HG03280 (cell line): ENCODE results near the gene TSPAN14.
A peak's percentile ranks its signal among the peaks of the same experiment; 100 is the strongest.
"Not testable (repeated sequence)": the region's sequence is repeated elsewhere in the genome, so short reads cannot be mapped to it uniquely, and the experiment has no call there.

Experiments
- ATAC-seq: cut with Tn5 transposase; IDR thresholded peaks from one replicate; pipeline ENCODE4 v1.9.1; 2021; ENCODE audit warnings: mild to moderate bottlenecking, moderate library complexity; ENCODE audit not compliant: unreplicated experiment

TSPAN14 gene

GRCh38 chr10:80539421-80540031 is 85.4 kb downstream of the TSPAN14 start:
- no peak for ATAC-seq

- ATAC-seq, result no peak
Observed at GRCh38 chr10:80540136-80540535, 86.0 kb downstream of the TSPAN14 start.

- no peak for ATAC-seq
Observed at GRCh38 chr10:80540618-80540980, 86.5 kb downstream of the TSPAN14 start.

GRCh38 chr10:80540981-80541750 is 87.1 kb downstream of the TSPAN14 start:
- ATAC-seq, result peak; percentile 41

GRCh38 chr10:80542053-80542452 is 87.9 kb downstream of the TSPAN14 start:
- no peak for ATAC-seq

GRCh38 chr10:80542652-80543318 is 88.7 kb downstream of the TSPAN14 start:
- no peak for ATAC-seq

- not testable (repeated sequence) for ATAC-seq
Observed at GRCh38 chr10:80543319-80543672, 89.2 kb downstream of the TSPAN14 start.

- ATAC-seq, result no peak
Observed at GRCh38 chr10:80544316-80544953, 90.3 kb downstream of the TSPAN14 start.

GRCh38 chr10:80545258-80545881 is 91.3 kb downstream of the TSPAN14 start:
- no peak for ATAC-seq

- no peak for ATAC-seq
Observed at GRCh38 chr10:80552151-80552646, 98.1 kb downstream of the TSPAN14 start.

GRCh38 chr10:80553436-80553835 is 99.3 kb downstream of the TSPAN14 start:
- no peak for ATAC-seq

GRCh38 chr10:80554050-80554449 is 99.9 kb downstream of the TSPAN14 start:
- no peak for ATAC-seq

- no peak for ATAC-seq
Observed at GRCh38 chr10:80555415-80555814, 101.3 kb downstream of the TSPAN14 start.

- no peak for ATAC-seq
Observed at GRCh38 chr10:80561950-80562349, 107.8 kb downstream of the TSPAN14 start.

GRCh38 chr10:80567292-80567691 is 113.2 kb downstream of the TSPAN14 start:
- no peak for ATAC-seq

- no peak for ATAC-seq
Observed at GRCh38 chr10:80569131-80569895, 115.2 kb downstream of the TSPAN14 start.

GRCh38 chr10:80571352-80571751 is 117.2 kb downstream of the TSPAN14 start:
- ATAC-seq, result no peak

- no peak for ATAC-seq
Observed at GRCh38 chr10:80579181-80579763, 125.2 kb downstream of the TSPAN14 start.

GRCh38 chr10:80579849-80580637 is 125.9 kb downstream of the TSPAN14 start:
- ATAC-seq, result no peak
